HFF-Myc (cell line): ENCODE data around the gene ANLN.

Source experiments
- DNase-seq: peaks from one replicate; pipeline ENCODE4 v3.0.0-alpha.2; 2011; ENCODE audit warnings: low read depth; ENCODE audit errors: extremely low read depth
- H3K4me3 ChIP-seq: replicated peaks from 2 replicates; pipeline ENCODE4 v1.5.1; 2011; ENCODE audit warnings: low read depth, mild to moderate bottlenecking, control low read depth, low read length
- CTCF ChIP-seq: IDR thresholded peaks from 2 replicates; pipeline ENCODE4 v1.5.1; 2012; ENCODE audit warnings: mild to moderate bottlenecking, low read depth, low read length, control low read depth; ENCODE audit errors: missing control alignments

ANLN gene

GRCh38 chr7:36366005-36366717 is 23.5 kb upstream of the ANLN start:
- no peak for TF ChIP-seq CTCF
- no peak for DNase-seq
- H3K4me3 ChIP-seq = peak overlapping the region; percentile 59

- TF ChIP-seq CTCF = peak; percentile 84
- H3K4me3 ChIP-seq = peak overlapping the region; percentile 59
- peak; percentile 43 for DNase-seq
These were observed 22.7 kb upstream of the ANLN start for GRCh38 chr7:36366718-36367560.

GRCh38 chr7:36367561-36368077 is 22.0 kb upstream of the ANLN start:
- H3K4me3 ChIP-seq = peak overlapping the region; percentile 59
- TF ChIP-seq CTCF = no peak
- no peak for DNase-seq

GRCh38 chr7:36368496-36368895 is 21.2 kb upstream of the ANLN start:
- TF ChIP-seq CTCF = no peak
- no peak for DNase-seq
- no peak overlapping the region for H3K4me3 ChIP-seq

- no peak for TF ChIP-seq CTCF
- H3K4me3 ChIP-seq = no peak overlapping the region
- DNase-seq = no peak
These were observed 20.5 kb upstream of the ANLN start for GRCh38 chr7:36369171-36369570.

- no peak for TF ChIP-seq CTCF
- no peak for DNase-seq
These were observed 19.6 kb upstream of the ANLN start for GRCh38 chr7:36370046-36370445.

More at GRCh38 chr7:36370046-36370445, 19.6 kb upstream of the ANLN start:
- H3K4me3 ChIP-seq = no peak overlapping the region
